ENCODE data around the gene PDXK.

PDXK gene

GRCh38 chr21:43726686-43727518 is 8.0 kb downstream of the PDXK start:
- DNase-seq = no peak

GRCh38 chr21:43727519-43728153 is 8.7 kb downstream of the PDXK start:
- DNase-seq = no peak

- no peak for DNase-seq
Measured at GRCh38 chr21:43728154-43728466, 9.2 kb downstream of the PDXK start.

- DNase-seq = peak; percentile 84
Measured at GRCh38 chr21:43728467-43729390, 9.8 kb downstream of the PDXK start.

GRCh38 chr21:43731476-43731875 is 12.5 kb downstream of the PDXK start:
- no peak for DNase-seq

GRCh38 chr21:43731891-43732711 is 13.2 kb downstream of the PDXK start:
- no peak for DNase-seq

- DNase-seq = no peak
Measured at GRCh38 chr21:43733060-43733459, 14.1 kb downstream of the PDXK start.

- no peak for DNase-seq
Measured at GRCh38 chr21:43733529-43734071, 14.7 kb downstream of the PDXK start.

- no peak for DNase-seq
Measured at GRCh38 chr21:43734131-43734927, 15.4 kb downstream of the PDXK start.

GRCh38 chr21:43734928-43735229 is 15.9 kb downstream of the PDXK start:
- no peak for DNase-seq

- no peak for DNase-seq
Measured at GRCh38 chr21:43735236-43736091, 16.5 kb downstream of the PDXK start.

- DNase-seq = no peak
Measured at GRCh38 chr21:43736224-43736883, 17.4 kb downstream of the PDXK start.

- no peak for DNase-seq
Measured at GRCh38 chr21:43737158-43737950, 18.4 kb downstream of the PDXK start.

GRCh38 chr21:43739621-43740435 is 20.9 kb downstream of the PDXK start:
- no peak for DNase-seq

GRCh38 chr21:43740497-43741156 is 21.7 kb downstream of the PDXK start:
- DNase-seq = no peak

- DNase-seq = no peak
Measured at GRCh38 chr21:43741423-43742096, 22.6 kb downstream of the PDXK start.

GRCh38 chr21:43743947-43744346 is 25.0 kb downstream of the PDXK start:
- DNase-seq = no peak
